Glutamatergic neuron (in vitro differentiated cells): ENCODE results near the gene AFF2. TPM values are rescaled to one million over a fixed set of nuclear protein-coding genes. Genes with fewer than 3 reads are reported as not detected.

Experiments
- DNase-seq: peaks from one replicate; pipeline ENCODE4 v3.0.0; 2022
- H3K27ac Mint-ChIP-seq: one replicate; pipeline ENCODE4 v1.8.0; 2020; ENCODE audit warnings: mild to moderate bottlenecking, mixed read lengths, inconsistent platforms; ENCODE audit not compliant: unreplicated experiment
- H3K27me3 Mint-ChIP-seq: one replicate; pipeline ENCODE4 v1.8.0; 2020; ENCODE audit warnings: mild to moderate bottlenecking, moderate library complexity, mixed read lengths, inconsistent platforms; ENCODE audit not compliant: unreplicated experiment
- H3K36me3 Mint-ChIP-seq: one replicate; pipeline ENCODE4 v1.8.0; 2020; ENCODE audit warnings: mild to moderate bottlenecking, mixed read lengths, inconsistent platforms; ENCODE audit not compliant: unreplicated experiment
- H3K4me1 Mint-ChIP-seq: one replicate; pipeline ENCODE4 v1.8.0; 2020; ENCODE audit warnings: mild to moderate bottlenecking, low read depth, mixed read lengths, inconsistent platforms; ENCODE audit not compliant: unreplicated experiment
- H3K4me3 Mint-ChIP-seq: one replicate; pipeline ENCODE4 v1.8.0; 2020; ENCODE audit warnings: mild to moderate bottlenecking, mixed read lengths, inconsistent platforms; ENCODE audit not compliant: unreplicated experiment
- H3K9me3 Mint-ChIP-seq: one replicate; pipeline ENCODE4 v1.8.0; 2020; ENCODE audit warnings: mild to moderate bottlenecking, moderate library complexity, mixed read lengths, inconsistent platforms; ENCODE audit not compliant: unreplicated experiment
- CTCF ChIP-seq: fragments of 200-600 bp; sonication (generic); IDR thresholded peaks from one replicate; pipeline ENCODE4 v1.5.0; 2021; ENCODE audit not compliant: partially characterized antibody, unreplicated experiment
- total RNA-seq: library from RNA; stranded (reverse); fragmentation: NEBNext Ultra II Directional; extraction: Animal tissue kit (Norgen Biotek cat#: 25700); gene quantifications from one replicate; pipeline ENCODE4 v1.2.1, GENCODE V29; 2021; ENCODE audit not compliant: unreplicated experiment

The AFF2 gene
- total RNA-seq, 1 donor from 2014 or later = 12.2 TPM

- H3K27me3 Mint-ChIP-seq = no peaks in the 10 kb centered on the region
- no peaks in the 10 kb centered on the region for H3K4me1 Mint-ChIP-seq
- no peak for DNase-seq
- H3K27ac Mint-ChIP-seq = no peak overlapping the region
- no peak for TF ChIP-seq CTCF
- H3K9me3 Mint-ChIP-seq = peaks cover 10% of the 10 kb centered on the region
- no peak overlapping the region for H3K4me3 Mint-ChIP-seq
- peaks cover 7% of the 10 kb centered on the region for H3K36me3 Mint-ChIP-seq
These were observed 172.1 kb downstream of the AFF2 start for GRCh38 chrX:148672517-148672916.

- Mint-ChIP-seq H3K27me3 (no peaks in the 10 kb centered on the region), H3K36me3 (no peaks in the 10 kb centered on the region), H3K27ac (no peak overlapping the region), H3K4me3 (no peak overlapping the region), H3K9me3 (no peaks in the 10 kb centered on the region), H3K4me1 (no peaks in the 10 kb centered on the region)
- TF ChIP-seq CTCF = no peak
- no peak for DNase-seq
These were observed 181.2 kb downstream of the AFF2 start for GRCh38 chrX:148681605-148682004.

- DNase-seq = no peak
- H3K27ac Mint-ChIP-seq = no peak overlapping the region
- TF ChIP-seq CTCF = no peak
- H3K27me3 Mint-ChIP-seq = no peaks in the 10 kb centered on the region
- H3K4me3 Mint-ChIP-seq = no peak overlapping the region
- H3K9me3 Mint-ChIP-seq = no peaks in the 10 kb centered on the region
- H3K36me3 Mint-ChIP-seq = no peaks in the 10 kb centered on the region
- H3K4me1 Mint-ChIP-seq = no peaks in the 10 kb centered on the region
These were observed 181.8 kb downstream of the AFF2 start for GRCh38 chrX:148682206-148682605.

GRCh38 chrX:148691456-148691855, 191.0 kb downstream of the AFF2 start:
- Mint-ChIP-seq H3K36me3 (no peaks in the 10 kb centered on the region), H3K4me1 (no peaks in the 10 kb centered on the region), H3K9me3 (no peaks in the 10 kb centered on the region), H3K27me3 (peaks cover 2% of the 10 kb centered on the region), H3K4me3 (no peak overlapping the region), H3K27ac (no peak overlapping the region)
- no peak for DNase-seq
- no peak for TF ChIP-seq CTCF

GRCh38 chrX:148695255-148695654, 194.8 kb downstream of the AFF2 start:
- no peaks in the 10 kb centered on the region for H3K36me3 Mint-ChIP-seq
- peak overlapping the region; percentile 22 for H3K27ac Mint-ChIP-seq
- DNase-seq = no peak
- H3K9me3 Mint-ChIP-seq = no peaks in the 10 kb centered on the region
- H3K27me3 Mint-ChIP-seq = peaks cover 2% of the 10 kb centered on the region
- no peak overlapping the region for H3K4me3 Mint-ChIP-seq
- H3K4me1 Mint-ChIP-seq = peaks cover 2% of the 10 kb centered on the region
- no peak for TF ChIP-seq CTCF
